NCI-H526 treated with DMSO at 0.1 percent for 48 hours (cell line): ENCODE data around the gene THSD8.

Experiments used
- DNase-seq: peaks from one replicate; lab custom pipeline; 2025; lab: John Stamatoyannopoulos, UW

THSD8 gene

DNA sequence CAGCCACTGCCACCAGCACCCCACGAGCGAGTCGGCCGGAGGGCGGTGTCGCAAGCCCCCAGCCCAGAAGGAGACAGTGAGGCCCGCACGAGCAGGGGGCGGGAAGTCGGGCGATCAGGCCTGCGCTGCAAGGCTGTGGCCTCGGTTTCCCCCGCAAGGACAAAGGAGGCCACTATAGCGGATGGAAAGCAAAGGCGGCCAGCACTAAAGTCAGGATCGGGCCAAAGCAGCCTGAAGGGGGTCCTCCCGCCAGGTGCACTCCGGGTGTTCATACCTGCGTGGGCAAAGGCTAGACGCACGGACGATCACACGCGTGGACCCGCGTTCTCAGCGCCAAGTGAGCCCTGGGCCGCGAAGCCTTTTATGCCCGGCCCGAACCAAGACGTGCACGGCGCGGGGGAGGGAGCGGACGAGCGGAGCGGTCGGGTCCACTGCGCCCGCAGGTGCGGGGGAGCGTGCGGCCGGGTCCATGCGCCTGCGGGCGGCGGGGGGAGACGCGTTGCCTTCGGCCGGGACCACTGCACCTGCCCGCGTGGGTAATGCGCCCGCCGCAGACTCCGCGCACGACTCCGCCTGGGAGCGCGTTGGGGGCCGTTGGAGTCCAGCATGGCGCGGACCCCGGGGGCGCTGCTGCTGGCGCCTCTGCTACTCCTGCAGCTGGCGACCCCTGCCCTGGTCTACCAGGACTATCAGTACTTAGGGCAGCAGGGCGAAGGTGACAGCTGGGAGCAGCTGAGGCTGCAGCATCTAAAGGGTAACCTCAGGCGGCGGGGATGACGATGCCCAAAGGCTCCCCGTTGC is at the start of gene THSD8, which contains the start of gene PRDX2:
Gene THSD8 (plus strand): TSS at position 604 of the 801 bp plus-strand sequence. CDS start 3 bp downstream, at position 607.
Gene PRDX2 (minus strand): TSS at position 335 of the 801 bp plus-strand sequence. CDS start 539 bp downstream, outside the sequence.
- DNase-seq, result peak; percentile 61

DNA sequence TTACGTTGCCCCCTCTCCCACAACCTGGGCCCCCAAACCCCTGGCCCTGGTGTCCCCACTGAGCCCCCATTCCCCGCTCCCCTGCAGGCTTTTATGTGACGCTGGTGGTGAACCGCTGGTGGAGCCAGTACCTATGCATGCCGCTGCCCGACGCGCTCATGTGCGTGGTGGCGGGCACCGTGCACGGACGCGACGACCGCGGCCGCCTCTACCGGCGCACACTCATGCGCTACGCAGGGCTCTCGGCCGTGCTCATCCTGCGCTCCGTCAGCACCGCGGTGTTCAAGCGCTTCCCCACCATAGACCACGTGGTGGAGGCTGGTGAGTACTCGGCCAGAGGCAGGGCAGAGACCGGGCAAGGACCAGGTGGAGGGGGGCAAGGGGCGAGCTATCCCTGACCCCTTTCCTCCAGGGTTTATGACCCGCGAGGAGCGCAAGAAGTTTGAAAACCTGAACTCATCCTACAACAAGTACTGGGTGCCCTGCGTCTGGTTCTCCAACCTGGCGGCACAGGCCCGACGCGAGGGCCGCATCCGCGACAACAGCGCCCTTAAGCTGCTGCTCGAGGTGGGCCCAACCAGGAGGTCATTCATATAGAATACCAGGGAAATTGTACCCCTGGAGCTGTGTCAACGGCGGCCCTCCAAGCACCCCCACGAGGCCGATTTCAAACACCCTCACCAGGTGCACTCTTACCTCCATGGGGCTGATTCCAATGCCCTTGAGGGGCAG is 47.2 kb upstream of the THSD8 start:
- DNase-seq, result no peak

DNA sequence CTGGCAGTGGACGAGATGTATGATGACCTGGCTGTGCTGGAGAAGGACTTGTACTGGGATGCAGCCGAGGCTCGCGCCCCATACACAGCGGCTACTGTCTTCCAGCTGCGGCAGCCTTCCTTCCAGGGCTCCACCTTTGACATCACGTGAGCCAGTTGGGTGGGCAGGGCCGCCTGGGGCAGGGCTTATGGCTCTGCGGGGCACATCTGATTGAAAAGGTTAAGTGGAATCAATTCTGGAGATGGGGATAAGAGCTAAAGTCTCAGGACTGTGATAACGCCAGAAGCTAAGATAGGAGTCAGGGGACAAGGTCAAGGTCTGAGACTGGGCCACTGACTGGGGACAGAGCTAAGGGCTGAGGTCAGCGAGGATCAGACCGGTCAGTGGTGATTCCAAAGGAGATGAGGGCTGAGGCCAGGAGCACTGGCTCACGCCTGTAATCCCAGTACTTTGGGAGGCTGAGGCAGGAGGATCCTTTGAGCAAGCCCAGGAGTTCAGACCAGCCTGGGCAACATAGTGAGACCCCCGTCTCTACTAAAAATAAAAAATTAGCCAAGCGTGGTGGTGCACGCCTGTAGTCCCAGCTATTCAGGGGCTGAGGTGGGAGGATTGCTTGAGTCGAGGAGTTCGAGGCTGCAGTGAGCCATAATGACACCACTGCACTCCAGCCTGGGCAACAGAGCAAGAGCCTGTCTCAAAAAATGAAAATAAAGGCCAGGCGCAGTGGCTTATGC is 45.6 kb upstream of the THSD8 start:
- DNase-seq, result no peak

DNA sequence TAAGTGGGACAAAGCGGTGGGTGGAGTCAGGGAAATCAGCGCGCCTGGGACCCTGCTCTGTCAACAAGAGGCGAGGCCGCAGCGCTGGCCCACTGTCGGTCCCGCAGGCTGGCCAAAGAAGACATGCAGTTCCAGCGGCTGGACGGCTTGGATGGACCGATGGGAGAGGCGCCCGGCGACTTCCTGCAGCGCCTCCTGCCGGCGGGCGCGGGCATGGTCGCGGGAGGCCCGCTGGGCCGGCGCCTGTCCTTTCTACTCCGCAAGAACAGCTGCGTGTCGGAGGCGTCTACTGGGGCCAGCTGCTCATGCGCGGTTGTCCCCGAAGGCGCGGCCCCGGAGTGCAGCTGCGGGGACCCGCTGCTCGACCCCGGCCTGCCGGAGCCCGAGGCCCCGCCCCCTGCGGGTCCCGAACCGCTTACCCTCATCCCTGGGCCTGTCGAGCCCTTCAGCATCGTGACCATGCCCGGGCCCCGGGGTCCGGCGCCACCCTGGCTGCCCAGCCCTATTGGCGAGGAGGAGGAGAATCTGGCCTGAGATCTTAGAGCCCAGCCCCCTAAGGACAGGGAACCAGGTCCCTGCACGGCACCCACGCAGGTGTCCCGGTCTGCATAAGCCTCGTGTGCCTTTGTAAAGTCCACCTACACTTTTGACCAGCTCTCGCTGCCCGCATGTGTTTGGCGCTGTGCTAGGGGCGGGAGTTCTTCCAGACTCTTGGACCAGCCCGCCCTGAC is 44.2 kb upstream of the THSD8 start:
- DNase-seq, result peak; percentile 26

DNA sequence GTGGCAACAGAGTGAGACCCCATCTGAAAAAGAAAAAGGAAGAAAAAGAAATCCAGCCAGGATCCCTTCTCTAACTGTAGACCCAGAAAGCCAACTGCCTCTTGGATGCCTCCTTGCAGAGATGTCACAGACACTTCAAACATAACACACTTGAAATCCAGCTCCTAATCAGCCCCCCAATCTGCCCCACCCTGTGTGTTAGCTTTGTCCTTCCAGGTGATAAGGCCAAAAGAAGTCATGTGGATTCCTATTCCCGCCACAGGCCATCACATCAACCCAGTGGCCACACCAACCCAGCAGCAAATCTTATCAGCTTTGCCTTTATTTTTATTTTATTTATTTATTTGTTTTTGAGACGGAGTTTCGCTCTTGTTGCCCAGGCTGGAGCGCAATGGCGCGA is 42.2 kb upstream of the THSD8 start:
- no peak for DNase-seq

DNA sequence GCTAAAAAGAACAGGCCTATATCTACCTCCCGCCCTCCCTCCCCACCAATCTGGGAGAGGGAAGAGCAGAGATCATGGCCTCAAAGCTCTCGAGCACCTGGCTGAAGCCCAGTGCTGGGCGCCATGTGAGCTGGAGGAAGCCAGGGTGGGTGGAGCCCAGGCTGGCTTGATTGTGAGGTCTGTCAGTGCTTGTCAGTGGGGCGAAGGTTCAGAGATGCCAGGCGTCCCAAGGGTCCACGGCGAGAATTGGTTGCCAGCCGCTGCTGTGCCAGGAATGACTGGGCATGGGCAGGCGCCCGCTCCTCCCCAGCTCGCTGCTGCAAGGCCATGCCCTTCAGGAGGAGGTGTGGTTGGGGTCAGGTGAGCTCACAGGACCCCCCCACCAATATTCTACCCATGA is 38.8 kb upstream of the THSD8 start:
- no peak for DNase-seq

DNA sequence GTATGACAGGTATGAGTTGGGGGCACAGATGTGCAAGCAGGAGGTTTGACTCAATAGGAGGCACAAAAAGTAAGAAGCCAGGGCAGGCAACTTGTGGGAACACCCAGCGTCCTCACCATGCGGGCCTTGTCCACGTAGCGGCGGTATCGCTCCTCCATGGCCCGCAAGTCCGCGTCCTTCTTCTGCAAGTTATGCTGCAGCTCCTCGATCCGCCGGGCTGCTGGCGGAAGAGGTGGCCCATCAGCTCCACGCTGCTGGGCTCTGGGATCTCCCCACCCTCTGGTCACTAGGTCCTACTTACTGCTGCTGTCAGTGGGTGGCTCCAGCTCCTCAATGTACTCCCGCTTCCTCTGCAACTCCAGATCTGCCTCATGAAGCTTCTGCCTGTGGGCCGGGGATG is 37.2 kb upstream of the THSD8 start:
- DNase-seq, result no peak

DNA sequence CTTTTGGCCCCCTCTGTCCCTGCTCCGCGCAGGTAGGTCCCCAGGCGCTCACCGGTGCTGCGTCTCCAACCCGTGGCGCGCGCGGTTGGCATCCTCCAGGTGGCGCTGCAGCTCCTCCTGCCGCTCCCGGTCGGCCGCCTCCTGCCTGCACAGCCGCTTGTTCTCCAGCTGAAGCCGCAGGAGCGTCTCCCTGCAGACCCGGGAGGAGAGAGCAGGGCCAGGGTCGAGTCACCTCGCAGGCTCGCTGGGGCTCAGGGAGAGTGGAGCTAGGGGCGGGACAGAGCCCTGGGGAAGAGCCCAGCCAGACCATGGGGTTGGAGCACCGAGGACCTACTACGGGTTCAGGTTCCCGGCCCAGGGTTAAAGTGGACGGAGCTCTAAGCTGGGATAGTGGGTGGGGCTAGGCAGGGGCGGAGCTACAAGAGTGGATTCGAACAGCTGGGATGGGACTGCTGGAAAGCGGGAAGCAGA is 35.8 kb upstream of the THSD8 start:
- DNase-seq, result peak; percentile 10

DNA sequence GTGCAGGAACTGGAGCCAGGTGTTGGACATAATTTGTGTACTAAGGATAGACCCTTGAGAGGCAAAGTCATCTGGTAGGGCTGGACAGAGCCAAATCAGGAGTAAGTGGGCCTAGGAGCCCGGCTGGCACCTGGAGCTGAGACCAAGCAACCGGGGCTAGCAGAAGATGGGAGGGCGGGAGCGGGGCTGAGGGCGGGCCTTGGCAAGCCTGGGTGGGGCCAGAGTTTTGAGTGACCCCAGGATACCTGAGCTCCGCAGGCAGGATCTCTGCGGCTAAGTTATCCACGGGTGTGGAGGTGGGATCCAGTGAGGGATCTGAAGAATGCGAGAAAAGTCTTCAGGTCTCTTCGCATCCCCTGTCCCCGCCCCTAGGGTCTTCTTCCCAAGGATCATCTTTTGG is 34.7 kb upstream of the THSD8 start:
- no peak for DNase-seq

DNA sequence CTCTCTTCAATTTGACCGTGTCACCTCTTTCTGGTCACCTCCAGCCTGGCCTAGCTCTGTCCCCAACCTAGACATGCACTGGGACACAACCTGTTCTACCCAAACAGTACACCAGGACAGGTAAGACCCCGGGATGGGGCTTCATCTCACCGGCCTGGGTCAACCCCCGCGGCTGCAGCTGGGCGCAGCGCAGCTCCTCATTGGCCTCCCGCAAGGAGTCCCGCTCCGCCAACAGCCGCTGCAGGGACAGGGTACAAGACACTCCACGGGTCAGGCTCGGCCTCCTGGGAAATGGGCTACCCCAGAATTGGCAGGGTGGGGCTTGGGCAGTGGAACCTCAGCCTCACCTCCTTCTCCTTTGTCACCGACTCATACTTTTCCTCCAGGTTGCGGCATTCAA is 34.2 kb upstream of the THSD8 start:
- DNase-seq, result no peak

DNA sequence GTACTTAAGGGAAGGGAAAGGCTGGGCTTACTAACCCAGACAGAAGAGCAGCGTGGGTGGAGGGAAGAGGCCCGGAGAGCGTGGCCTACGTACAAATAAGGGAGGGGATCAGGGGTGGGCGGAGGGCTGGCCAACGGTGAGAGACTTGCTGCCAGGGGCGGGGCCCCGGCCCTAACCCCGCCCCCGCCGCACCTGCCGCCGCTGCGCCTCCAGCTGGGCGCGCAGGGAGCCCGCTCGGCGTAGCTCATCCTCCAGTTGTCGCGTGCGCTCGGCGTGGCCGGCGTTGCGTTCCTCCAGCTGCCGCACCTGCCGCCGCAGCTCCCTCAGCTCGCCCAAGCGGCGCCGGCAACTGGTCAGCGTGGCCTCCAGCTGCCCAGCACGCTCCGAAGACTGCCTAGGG is 32.2 kb upstream of the THSD8 start:
- peak; percentile 17 for DNase-seq

DNA sequence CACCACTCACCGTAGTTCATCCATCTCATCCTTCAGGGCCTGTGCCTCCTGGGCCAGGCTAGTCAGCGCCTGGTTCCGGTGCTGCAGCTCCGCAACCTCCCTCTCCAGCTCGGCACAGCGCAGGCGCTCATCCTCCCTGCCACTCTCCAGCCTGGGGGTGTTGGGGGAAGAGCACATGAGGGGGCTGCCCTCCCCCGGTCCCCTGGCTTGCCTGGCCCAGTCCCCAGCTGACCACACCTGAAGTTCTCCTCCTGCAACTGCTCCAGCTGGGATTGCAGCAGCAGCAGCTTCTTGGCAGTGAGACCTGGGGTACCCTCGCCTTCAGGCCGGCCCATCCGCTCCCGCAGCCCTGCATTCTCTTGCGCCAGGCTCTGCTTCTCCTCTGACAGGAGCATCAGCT is 30.9 kb upstream of the THSD8 start:
- no peak for DNase-seq

DNA sequence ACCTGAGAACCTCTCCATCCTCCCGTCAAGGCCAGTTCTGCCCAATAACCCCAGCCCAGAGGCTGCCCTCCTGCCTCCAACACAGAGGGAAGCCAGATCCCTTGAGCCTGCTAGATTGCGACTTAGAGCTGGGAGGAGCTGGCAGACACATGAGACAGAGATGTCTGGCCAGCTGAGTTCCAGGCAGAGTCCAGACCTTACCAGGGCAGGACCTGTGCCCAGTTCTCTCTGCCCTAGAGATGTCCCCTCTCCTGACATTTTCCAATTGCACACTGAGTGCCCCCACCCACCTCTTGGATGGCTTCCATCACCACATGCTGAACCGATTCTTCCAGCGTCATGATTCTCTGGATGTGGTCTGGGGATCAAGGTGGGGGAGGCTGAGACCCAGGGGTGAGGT is 29.5 kb upstream of the THSD8 start:
- DNase-seq, result no peak

DNA sequence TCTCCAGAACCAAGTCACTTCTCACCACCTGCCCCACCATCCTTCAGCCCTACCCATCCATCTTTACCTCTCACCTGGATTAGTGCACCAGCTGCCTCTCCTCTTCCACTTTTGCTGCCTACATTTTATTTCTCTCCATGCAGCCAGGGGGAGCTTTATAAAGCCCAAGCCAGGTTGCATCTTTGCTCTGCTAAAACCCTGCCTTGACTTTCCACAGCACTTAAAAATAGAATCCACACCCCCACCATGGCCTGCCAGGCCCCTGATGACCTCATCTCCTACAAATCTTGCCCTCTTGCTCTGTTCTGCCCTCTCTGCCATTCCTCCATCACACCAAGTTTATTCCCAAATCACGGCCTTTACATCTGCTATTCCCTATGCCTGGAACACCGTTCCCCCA is 28.3 kb upstream of the THSD8 start:
- DNase-seq, result no peak

DNA sequence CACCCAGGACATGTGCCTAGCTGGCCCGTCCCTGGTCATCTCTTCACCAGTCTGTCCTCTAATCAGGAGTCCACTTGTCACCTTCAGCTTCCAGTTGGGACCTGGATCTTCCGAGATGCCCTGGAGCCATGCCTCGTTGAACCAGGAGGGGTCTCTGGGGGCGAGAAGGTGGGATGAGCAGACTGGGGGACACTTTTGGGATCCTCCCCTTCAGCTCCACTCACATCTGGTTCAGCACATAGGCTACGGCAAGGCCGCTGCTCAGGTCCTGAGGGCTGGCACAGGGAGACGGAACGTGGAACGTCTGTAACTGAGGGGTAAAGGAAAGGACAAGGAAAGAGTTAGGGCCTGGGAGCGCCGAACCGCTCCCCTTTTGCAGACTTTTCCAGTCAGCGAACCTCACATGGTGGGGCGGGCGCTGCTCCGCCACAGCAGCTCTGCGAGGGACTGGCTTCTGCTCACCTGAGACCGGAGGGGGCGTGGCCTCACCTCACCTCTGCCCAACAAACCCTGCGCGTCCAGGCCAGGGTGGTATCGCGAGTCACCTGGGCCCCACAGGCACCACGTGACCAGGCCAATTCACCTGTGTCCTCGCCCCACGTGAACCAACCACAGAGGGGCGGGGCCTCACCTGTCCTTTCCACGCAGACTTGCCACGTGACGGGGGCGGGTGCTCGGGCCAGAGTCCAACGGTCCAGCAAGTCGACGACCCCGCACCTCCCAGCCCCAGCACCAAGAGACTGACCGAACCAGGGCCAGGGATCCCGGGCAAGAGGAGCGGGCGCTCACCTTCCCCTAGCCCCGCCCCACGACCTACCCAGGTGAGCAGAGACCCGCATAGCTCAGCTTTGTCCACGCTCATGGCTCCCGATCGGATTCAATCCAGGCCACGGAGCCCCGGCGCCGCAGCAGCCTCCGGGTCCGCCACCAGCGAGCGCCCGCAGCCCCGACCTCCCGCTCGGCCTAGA is 27.0 kb upstream of the THSD8 start, which contains the start of gene HOOK2:
Gene HOOK2 (minus strand): TSS at position 965 of the 968 bp plus-strand sequence. CDS start 103 bp downstream, at position 862.
- peak; percentile 83 for DNase-seq

DNA sequence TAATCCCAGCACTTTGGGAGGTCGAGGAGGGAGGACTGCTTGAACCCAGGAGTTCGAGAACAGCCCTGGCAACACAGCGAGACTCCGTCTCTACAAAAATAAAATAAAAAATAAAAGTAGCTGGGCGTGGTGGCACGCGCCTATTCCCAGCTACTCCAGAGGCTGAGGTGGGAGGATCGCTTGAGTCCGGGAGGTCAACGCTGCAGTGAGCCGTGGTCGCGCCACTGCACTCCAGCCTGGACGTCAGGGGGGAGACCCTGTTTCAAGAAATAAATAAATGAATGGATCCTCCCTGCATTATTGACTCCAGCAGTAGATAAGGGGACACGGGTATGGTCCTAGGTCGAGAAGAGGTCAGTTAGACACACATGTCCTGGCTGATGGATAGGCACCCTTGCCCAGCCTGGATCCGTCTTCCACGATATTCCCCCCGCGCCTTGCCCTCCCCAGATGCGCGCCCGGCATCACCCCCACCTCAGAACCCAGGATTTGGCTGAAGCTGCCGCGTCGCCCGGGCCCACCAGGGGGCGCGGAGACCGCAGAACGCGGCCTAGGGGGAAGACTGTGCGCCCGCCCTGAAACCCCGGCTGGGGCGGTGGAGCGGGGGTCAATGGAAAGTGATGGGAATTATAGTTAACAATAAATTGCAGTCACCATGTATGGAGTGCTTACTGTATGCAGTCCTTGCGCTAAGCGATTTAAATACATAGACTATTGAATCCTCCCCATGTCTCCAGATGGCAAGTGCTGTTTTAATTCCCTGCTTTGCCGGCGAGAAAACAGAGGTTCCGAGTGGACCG is 24.5 kb upstream of the THSD8 start:
- DNase-seq, result peak; percentile 31

DNA sequence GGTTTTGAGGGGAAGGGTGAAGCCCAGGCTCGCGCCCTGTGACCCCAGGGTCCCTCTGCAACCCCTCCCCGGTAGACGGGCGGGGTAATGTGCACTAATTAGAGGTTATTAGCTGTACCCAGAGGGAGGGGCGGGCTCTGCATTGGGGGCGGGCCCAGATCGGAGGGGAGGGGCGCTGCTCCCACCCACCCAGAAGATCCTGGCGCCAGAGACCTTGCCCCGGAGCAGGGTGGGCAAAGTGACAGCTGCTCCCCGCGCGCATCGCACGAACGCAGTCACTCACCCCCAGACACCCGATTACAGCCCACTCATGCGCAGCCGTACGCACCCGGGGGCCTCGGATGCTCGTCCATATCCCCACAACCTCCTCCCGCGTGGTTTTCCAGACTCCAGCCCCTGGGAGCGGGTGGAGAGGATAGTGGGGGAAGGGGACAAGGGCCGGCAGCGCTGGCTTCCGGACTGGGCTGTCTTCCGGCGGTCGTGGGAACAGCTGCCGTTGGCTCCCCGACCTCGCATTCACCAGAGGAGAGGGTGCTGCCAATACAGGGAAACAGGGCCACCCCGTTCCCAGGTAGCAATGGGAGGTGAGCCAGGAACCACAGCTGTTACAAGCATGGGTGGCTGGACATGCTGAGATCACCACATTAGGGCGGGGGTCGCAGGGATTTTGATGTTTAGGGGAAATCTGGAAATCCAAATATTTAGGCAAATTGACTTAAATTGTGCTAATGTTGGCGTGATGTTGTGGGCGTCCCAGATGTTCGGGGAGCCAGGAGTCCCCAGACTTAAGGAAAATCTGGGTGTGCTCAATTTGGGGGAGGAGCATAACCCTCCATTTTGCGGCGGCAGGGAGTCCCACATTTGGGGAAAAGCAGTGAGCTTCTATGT is 23.6 kb upstream of the THSD8 start:
- peak; percentile 31 for DNase-seq

DNA sequence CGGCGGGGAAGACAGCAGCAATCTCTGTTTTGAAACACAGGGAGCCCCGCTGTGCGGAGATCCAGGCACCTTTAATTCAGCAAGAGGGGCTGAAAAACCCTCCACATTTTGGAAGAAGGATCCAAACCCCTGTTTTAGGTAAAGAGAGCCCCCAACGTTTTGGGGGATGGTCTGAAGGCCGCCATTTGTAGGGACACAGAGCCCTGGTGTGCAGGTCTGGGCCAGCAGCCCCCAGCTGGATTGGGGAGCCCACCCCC is 23.0 kb upstream of the THSD8 start:
- DNase-seq, result no peak
